Neuronal stem cell (in vitro differentiated cells): ENCODE results near the gene NAB1.
"Not testable (repeated sequence)": the region's sequence is repeated elsewhere in the genome, so short reads cannot be mapped to it uniquely, and the experiment has no call there.

Experiments
- DNase-seq: peaks from one replicate; pipeline ENCODE4 v3.0.0-alpha.2; 2013; ENCODE audit warnings: low spot score
- H2AFZ ChIP-seq: one replicate; pipeline ENCODE4 v1.6.1; 2013; ENCODE audit warnings: mild to moderate bottlenecking, low read length, inconsistent platforms
- H2AK5ac ChIP-seq: 2 replicates; pipeline ENCODE4 v1.6.1; 2013; ENCODE audit warnings: low read depth, mild to moderate bottlenecking, inconsistent platforms, low read length, moderate library complexity, mixed read lengths
- H2BK120ac ChIP-seq: 2 replicates; pipeline ENCODE4 v1.6.1; 2013; ENCODE audit warnings: low read depth, mild to moderate bottlenecking, inconsistent platforms, low read length, moderate library complexity, mixed read lengths
- H2BK12ac ChIP-seq: one replicate; pipeline ENCODE4 v1.6.1; 2013; ENCODE audit warnings: low read length, inconsistent platforms
- H2BK15ac ChIP-seq: 2 replicates; pipeline ENCODE4 v1.6.1; 2013; ENCODE audit warnings: mild to moderate bottlenecking, low read length, inconsistent platforms, mixed read lengths
- H2BK5ac ChIP-seq: one replicate; pipeline ENCODE4 v1.6.1; 2013; ENCODE audit warnings: inconsistent platforms, mild to moderate bottlenecking, low read length, moderate library complexity
- H3K14ac ChIP-seq: one replicate; pipeline ENCODE4 v1.6.1; 2013; ENCODE audit warnings: low read length, inconsistent platforms
- H3K18ac ChIP-seq: 2 replicates; pipeline ENCODE4 v1.6.1; 2013; ENCODE audit warnings: low read length, inconsistent platforms
- H3K23ac ChIP-seq: 2 replicates; pipeline ENCODE4 v1.6.1; 2013; ENCODE audit warnings: low read depth, mild to moderate bottlenecking, mixed read lengths, low read length, inconsistent platforms; ENCODE audit not compliant: poor library complexity
- H3K27ac ChIP-seq: replicated peaks from 3 replicates; pipeline ENCODE4 v1.5.1; 2013; ENCODE audit warnings: low read length, inconsistent platforms
- H3K27me3 ChIP-seq, 3 experiments: 2 replicates each; pipeline ENCODE4 v1.6.1; 2013; ENCODE audit warnings: low read length in 3 of 3, mild to moderate bottlenecking in 2 of 3, inconsistent platforms in 1 of 3, low read depth in 1 of 3, mixed read lengths in 1 of 3, moderate library complexity in 1 of 3; ENCODE audit not compliant: control insufficient read depth in 3 of 3, insufficient read depth in 3 of 3
- H3K36me3 ChIP-seq, 2 donors: replicated peaks in 1 of 2; 2 replicates each; pipeline ENCODE4 v1.6.1; 2013; ENCODE audit warnings: low read length in 2 of 2; ENCODE audit not compliant: control insufficient read depth in 2 of 2, insufficient read depth in 2 of 2
- H3K4ac ChIP-seq: 2 replicates; pipeline ENCODE4 v1.6.1; 2013; ENCODE audit warnings: inconsistent platforms, mild to moderate bottlenecking, low read length, moderate library complexity
- H3K4me1 ChIP-seq, 2 donors: 1 replicate in 1 of 2; 2 replicates in 1 of 2; pipeline ENCODE4 v1.6.1; 2013; ENCODE audit warnings: low read length in 2 of 2, low read depth in 1 of 2; ENCODE audit not compliant: control insufficient read depth in 2 of 2, insufficient read depth in 1 of 2
- H3K4me2 ChIP-seq: one replicate; pipeline ENCODE4 v1.6.1; 2013; ENCODE audit warnings: mild to moderate bottlenecking, low read length, inconsistent platforms; ENCODE audit not compliant: insufficient read depth, poor library complexity, severe bottlenecking
- H3K4me3 ChIP-seq, 2 donors: 2 replicates each; pipeline ENCODE4 v1.5.1; 2013; ENCODE audit warnings: low read length in 2 of 2, mild to moderate bottlenecking in 2 of 2, inconsistent platforms in 1 of 2, moderate library complexity in 1 of 2
- H3K79me1 ChIP-seq: one replicate; pipeline ENCODE4 v1.6.1; 2013; ENCODE audit warnings: low read depth, mild to moderate bottlenecking, inconsistent platforms, low read length, moderate library complexity
- H3K9ac ChIP-seq: one replicate; pipeline ENCODE4 v1.6.1; 2013; ENCODE audit warnings: mild to moderate bottlenecking, low read depth, low read length, inconsistent platforms; ENCODE audit not compliant: poor library complexity
- H3K9me3 ChIP-seq, 2 donors: replicated peaks in 1 of 2; 2 replicates each; pipeline versions ENCODE3 to v1.6.1; 2013; ENCODE audit warnings: low read length in 2 of 2, mild to moderate bottlenecking in 2 of 2, inconsistent platforms in 1 of 2, low read depth in 1 of 2, mixed read lengths in 1 of 2, moderate library complexity in 1 of 2; ENCODE audit not compliant: control insufficient read depth in 2 of 2, insufficient read depth in 1 of 2
- H4K8ac ChIP-seq: one replicate; pipeline ENCODE4 v1.6.1; 2013; ENCODE audit warnings: low read depth, mild to moderate bottlenecking, inconsistent platforms, low read length, moderate library complexity
- H4K91ac ChIP-seq: one replicate; pipeline ENCODE4 v1.6.1; 2013; ENCODE audit warnings: low read length, low read depth, mild to moderate bottlenecking, inconsistent platforms; ENCODE audit not compliant: poor library complexity
- WGBS, 2 donors: extraction: QIAGEN DNeasy Blood & Tissue Kit; methylation state at CpG; one replicate each; pipeline ENCODE4 v1.1.7; 2013; ENCODE audit warnings: missing lambda C conversion rate in 2 of 2, mixed read lengths in 1 of 2; ENCODE audit not compliant: insufficient read length in 2 of 2, insufficient replicate concordance in 1 of 2; ENCODE audit errors: extremely low coverage in 2 of 2; 5-methylcytosine and 5-hydroxymethylcytosine counted together

The NAB1 gene

GRCh38 chr2:190603374-190603773 lies 45.5 kb upstream of the NAB1 start:
- no peak for DNase-seq
- Histone ChIP-seq H3K9ac (no peak overlapping the region), H3K4ac (no peak overlapping the region), H4K91ac (no peak overlapping the region), H3K27me3 (no peaks in the 10 kb centered on the region), H2BK12ac (no peak overlapping the region), H3K18ac (no peak overlapping the region), H2BK120ac (no peak overlapping the region), H2AFZ (no peak overlapping the region), H3K9me3 (no peaks in the 10 kb centered on the region), H4K8ac (no peak overlapping the region), H2BK5ac (no peak overlapping the region), H2BK15ac (no peak overlapping the region), H3K4me2 (no peak overlapping the region), H3K4me1 (peaks cover 0 to 1% of the 10 kb centered on the region in 2 donors), H3K36me3 (no peaks in the 10 kb centered on the region), H3K79me1 (no peaks in the 10 kb centered on the region), H2AK5ac (no peak overlapping the region), H3K4me3 (no peak overlapping the region), H3K27ac (no peak overlapping the region), H3K14ac (no peak overlapping the region), H3K23ac (no peak overlapping the region)
- WGBS, 2 donors: no CpG with 5 or more reads among the region's 5 CpGs

- no CpG with 5 or more reads among the region's 4 CpGs for WGBS, 2 donors
Observed at GRCh38 chr2:190607014-190607597, 41.8 kb upstream of the NAB1 start.

GRCh38 chr2:190607657-190608357 lies 41.1 kb upstream of the NAB1 start:
- Histone ChIP-seq H3K27ac (no peak overlapping the region), H3K79me1 (no peaks in the 10 kb centered on the region)
- no CpG with 5 or more reads among the region's 11 CpGs for WGBS, 2 donors

More at GRCh38 chr2:190607014-190607597, 41.8 kb upstream of the NAB1 start:
- Histone ChIP-seq H3K14ac (no peak overlapping the region), H3K27me3 (peaks cover 0 to 2% (median 0%) of the 10 kb centered on the region in 3 experiments), H2BK15ac (no peak overlapping the region), H4K91ac (no peak overlapping the region), H4K8ac (no peak overlapping the region), H2BK120ac (no peak overlapping the region), H3K4me3 (no peak overlapping the region), H2BK12ac (no peak overlapping the region), H3K4me1 (peaks cover 0 to 2% of the 10 kb centered on the region in 2 donors), H3K9ac (no peak overlapping the region), H3K23ac (no peak overlapping the region), H3K4ac (no peak overlapping the region), H3K36me3 (no peaks in the 10 kb centered on the region), H3K9me3 (no peaks in the 10 kb centered on the region), H3K27ac (no peak overlapping the region), H2AK5ac (no peak overlapping the region), H3K18ac (no peak overlapping the region), H2BK5ac (no peak overlapping the region), H3K4me2 (no peak overlapping the region), H3K79me1 (no peaks in the 10 kb centered on the region), H2AFZ (no peak overlapping the region)
- no peak for DNase-seq

GRCh38 chr2:190608863-190609262 lies 40.0 kb upstream of the NAB1 start:
- H2BK12ac ChIP-seq, H4K8ac ChIP-seq, H4K91ac ChIP-seq, H3K18ac ChIP-seq, H2BK120ac ChIP-seq, H3K27me3 ChIP-seq, H2BK5ac ChIP-seq, H3K79me1 ChIP-seq, H3K23ac ChIP-seq, H3K4me3 ChIP-seq, H3K4me2 ChIP-seq, H3K27ac ChIP-seq, H3K9ac ChIP-seq, H3K36me3 ChIP-seq, H3K9me3 ChIP-seq, H3K4ac ChIP-seq, H3K4me1 ChIP-seq, H2AFZ ChIP-seq, DNase-seq, H3K14ac ChIP-seq, H2AK5ac ChIP-seq, H2BK15ac ChIP-seq: not testable (repeated sequence)
- no CpG with 5 or more reads among the region's 3 CpGs for WGBS, 2 donors

More at GRCh38 chr2:190607657-190608357, 41.1 kb upstream of the NAB1 start:
- Histone ChIP-seq H2BK120ac (no peak overlapping the region), H3K9ac (no peak overlapping the region), H2BK15ac (no peak overlapping the region), H3K4me1 (peaks cover 0 to 2% of the 10 kb centered on the region in 2 donors), H2BK12ac (no peak overlapping the region), H3K36me3 (no peaks in the 10 kb centered on the region), H3K4ac (no peak overlapping the region), H2AFZ (no peak overlapping the region), H3K27me3 (peaks cover 0 to 2% (median 0%) of the 10 kb centered on the region in 3 experiments), H2BK5ac (no peak overlapping the region), H3K4me2 (no peak overlapping the region), H3K4me3 (no peak overlapping the region), H2AK5ac (no peak overlapping the region), H3K9me3 (no peaks in the 10 kb centered on the region), H3K18ac (no peak overlapping the region), H4K91ac (no peak overlapping the region), H4K8ac (no peak overlapping the region), H3K14ac (no peak overlapping the region), H3K23ac (no peak overlapping the region)
- no peak for DNase-seq
